Dermis microvascular lymphatic vessel endothelial cell (primary cell): Measurements from ENCODE around the gene FBXL16. TPM values are rescaled to one million over a fixed set of nuclear protein-coding genes. Genes with fewer than 3 reads are reported as not detected.

Experiments used
- DNase-seq, 2 donors: peaks; one replicate each; pipeline versions ENCODE4 v3.0.0 to v3.0.0-alpha.2; 2010; ENCODE audit warnings: low read depth in 2 of 2
- total RNA-seq: library from RNA; depleted of rRNA; stranded (reverse); fragments of >200 nt; gene quantifications from 2 replicates; pipeline ENCODE4 v1.2.1, GENCODE V29; 2014

FBXL16 gene
- total RNA-seq, 1 donor from 2014 or later = under 0.01 TPM

- DNase-seq = no peak
These were observed 62.6 kb downstream of the FBXL16 start for GRCh38 chr16:643050-643368.

Other genes with a start within 250 kb of the FBXL16 start
- gene CAPN15, start 178.1 kb downstream of the FBXL16 start, total RNA-seq = 18.9 and 31.5 TPM in 2 replicates
- gene PRR35, start 145.4 kb downstream of the FBXL16 start, total RNA-seq = not detected in 2 replicates
- 1.3 and 3.0 TPM in 2 replicates for gene NHLRC4, start 138.8 kb downstream of the FBXL16 start, total RNA-seq
- gene PIGQ, start 135.8 kb downstream of the FBXL16 start, total RNA-seq = 12.3 and 28.8 TPM in 2 replicates
- gene RAB40C, start 115.7 kb downstream of the FBXL16 start, total RNA-seq = 9.2 and 12.9 TPM in 2 replicates
- under 0.01 and 0.13 TPM in 2 replicates for gene WFIKKN1, start 74.8 kb downstream of the FBXL16 start, total RNA-seq
- 59.4 and 76.7 TPM in 2 replicates for gene METTL26, start 69.5 kb downstream of the FBXL16 start, total RNA-seq
- gene MCRIP2, start 64.0 kb downstream of the FBXL16 start, total RNA-seq = 9.8 and 10.1 TPM in 2 replicates
- gene WDR90, start 56.4 kb downstream of the FBXL16 start, total RNA-seq = 6.8 and 11.4 TPM in 2 replicates
- 23.5 and 33.8 TPM in 2 replicates for gene RHOT2, start 37.7 kb downstream of the FBXL16 start, total RNA-seq
- 0.13 and 0.25 TPM in 2 replicates for gene RHBDL1, start 30.1 kb downstream of the FBXL16 start, total RNA-seq
- gene STUB1, start 25.4 kb downstream of the FBXL16 start, total RNA-seq = 78.6 and 85.8 TPM in 2 replicates
- 16.6 and 35.4 TPM in 2 replicates for gene JMJD8, start 21.5 kb downstream of the FBXL16 start, total RNA-seq
- gene WDR24, start 15.4 kb downstream of the FBXL16 start, total RNA-seq = 1.9 and 3.9 TPM in 2 replicates
- gene METRN, start 9.3 kb upstream of the FBXL16 start, total RNA-seq = 41.2 and 45.5 TPM in 2 replicates
- gene ANTKMT, start 15.3 kb upstream of the FBXL16 start, total RNA-seq = 16.7 and 20.2 TPM in 2 replicates
- 0.26 and 0.76 TPM in 2 replicates for gene CCDC78, start 20.6 kb upstream of the FBXL16 start, total RNA-seq
- gene HAGHL, start 21.3 kb upstream of the FBXL16 start, total RNA-seq = 5.4 and 7.7 TPM in 2 replicates
- 23.2 and 34.6 TPM in 2 replicates for gene CIAO3, start 35.2 kb upstream of the FBXL16 start, total RNA-seq
- gene MSLN, start 54.9 kb upstream of the FBXL16 start, total RNA-seq = 0.25 and 0.39 TPM in 2 replicates
- 22.2 and 29.8 TPM in 2 replicates for gene RPUSD1, start 82.6 kb upstream of the FBXL16 start, total RNA-seq
- gene CHTF18, start 82.8 kb upstream of the FBXL16 start, total RNA-seq = 8.0 and 9.9 TPM in 2 replicates
- gene GNG13, start 94.9 kb upstream of the FBXL16 start, total RNA-seq = not detected in 2 replicates